ENCODE results near the gene TRIM63. TPM values are rescaled to one million over a fixed set of nuclear protein-coding genes. Genes with fewer than 3 reads are reported as not detected.

Gene TRIM63
- total and polyA plus RNA-seq, 9 of the 15 experiments (the other 6 are each of a cell fraction or from before 2014, with no cell fraction given), result 0.08 to 0.57 (median 0.36) TPM

DNA sequence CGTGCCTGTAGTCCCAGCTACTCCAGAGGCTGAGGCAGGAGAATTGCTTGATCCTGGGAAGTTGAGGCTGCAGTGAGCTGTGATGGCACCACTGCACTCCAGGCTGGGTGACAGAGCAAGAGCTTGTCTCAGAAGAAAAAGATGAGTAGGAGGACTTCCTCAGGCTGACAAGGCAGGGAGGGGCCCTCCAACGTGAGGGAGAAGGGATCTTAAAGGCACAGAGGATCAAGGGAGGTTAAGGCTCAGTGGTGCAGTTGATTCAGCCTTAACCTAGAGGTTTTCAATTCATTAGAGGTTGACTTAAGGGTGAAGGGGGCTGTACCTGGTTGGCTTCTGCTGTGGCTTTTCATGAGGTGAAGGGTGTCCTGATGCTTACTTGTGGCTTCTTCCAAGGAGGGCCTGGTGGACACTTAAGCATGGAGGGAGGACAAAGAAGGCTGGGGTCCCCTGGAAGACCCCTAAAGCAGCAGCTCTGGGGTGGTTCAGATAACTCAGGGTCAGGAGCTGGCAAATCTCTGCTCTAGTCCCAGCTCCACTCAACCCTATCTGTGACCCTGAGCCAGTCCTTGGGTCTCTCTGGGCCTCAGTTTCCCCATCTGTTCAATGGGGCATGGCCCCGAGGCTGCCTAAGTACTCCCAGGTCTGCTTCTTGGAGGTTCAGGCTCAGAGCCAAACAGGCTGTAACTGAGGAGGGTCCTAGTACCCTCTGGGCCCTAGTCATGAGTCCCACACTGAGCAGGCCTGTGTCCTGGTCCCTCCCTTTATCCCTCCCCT, 39.5 kb downstream of the TRIM63 start (continued):
- TF ChIP-seq, protein P1, sequence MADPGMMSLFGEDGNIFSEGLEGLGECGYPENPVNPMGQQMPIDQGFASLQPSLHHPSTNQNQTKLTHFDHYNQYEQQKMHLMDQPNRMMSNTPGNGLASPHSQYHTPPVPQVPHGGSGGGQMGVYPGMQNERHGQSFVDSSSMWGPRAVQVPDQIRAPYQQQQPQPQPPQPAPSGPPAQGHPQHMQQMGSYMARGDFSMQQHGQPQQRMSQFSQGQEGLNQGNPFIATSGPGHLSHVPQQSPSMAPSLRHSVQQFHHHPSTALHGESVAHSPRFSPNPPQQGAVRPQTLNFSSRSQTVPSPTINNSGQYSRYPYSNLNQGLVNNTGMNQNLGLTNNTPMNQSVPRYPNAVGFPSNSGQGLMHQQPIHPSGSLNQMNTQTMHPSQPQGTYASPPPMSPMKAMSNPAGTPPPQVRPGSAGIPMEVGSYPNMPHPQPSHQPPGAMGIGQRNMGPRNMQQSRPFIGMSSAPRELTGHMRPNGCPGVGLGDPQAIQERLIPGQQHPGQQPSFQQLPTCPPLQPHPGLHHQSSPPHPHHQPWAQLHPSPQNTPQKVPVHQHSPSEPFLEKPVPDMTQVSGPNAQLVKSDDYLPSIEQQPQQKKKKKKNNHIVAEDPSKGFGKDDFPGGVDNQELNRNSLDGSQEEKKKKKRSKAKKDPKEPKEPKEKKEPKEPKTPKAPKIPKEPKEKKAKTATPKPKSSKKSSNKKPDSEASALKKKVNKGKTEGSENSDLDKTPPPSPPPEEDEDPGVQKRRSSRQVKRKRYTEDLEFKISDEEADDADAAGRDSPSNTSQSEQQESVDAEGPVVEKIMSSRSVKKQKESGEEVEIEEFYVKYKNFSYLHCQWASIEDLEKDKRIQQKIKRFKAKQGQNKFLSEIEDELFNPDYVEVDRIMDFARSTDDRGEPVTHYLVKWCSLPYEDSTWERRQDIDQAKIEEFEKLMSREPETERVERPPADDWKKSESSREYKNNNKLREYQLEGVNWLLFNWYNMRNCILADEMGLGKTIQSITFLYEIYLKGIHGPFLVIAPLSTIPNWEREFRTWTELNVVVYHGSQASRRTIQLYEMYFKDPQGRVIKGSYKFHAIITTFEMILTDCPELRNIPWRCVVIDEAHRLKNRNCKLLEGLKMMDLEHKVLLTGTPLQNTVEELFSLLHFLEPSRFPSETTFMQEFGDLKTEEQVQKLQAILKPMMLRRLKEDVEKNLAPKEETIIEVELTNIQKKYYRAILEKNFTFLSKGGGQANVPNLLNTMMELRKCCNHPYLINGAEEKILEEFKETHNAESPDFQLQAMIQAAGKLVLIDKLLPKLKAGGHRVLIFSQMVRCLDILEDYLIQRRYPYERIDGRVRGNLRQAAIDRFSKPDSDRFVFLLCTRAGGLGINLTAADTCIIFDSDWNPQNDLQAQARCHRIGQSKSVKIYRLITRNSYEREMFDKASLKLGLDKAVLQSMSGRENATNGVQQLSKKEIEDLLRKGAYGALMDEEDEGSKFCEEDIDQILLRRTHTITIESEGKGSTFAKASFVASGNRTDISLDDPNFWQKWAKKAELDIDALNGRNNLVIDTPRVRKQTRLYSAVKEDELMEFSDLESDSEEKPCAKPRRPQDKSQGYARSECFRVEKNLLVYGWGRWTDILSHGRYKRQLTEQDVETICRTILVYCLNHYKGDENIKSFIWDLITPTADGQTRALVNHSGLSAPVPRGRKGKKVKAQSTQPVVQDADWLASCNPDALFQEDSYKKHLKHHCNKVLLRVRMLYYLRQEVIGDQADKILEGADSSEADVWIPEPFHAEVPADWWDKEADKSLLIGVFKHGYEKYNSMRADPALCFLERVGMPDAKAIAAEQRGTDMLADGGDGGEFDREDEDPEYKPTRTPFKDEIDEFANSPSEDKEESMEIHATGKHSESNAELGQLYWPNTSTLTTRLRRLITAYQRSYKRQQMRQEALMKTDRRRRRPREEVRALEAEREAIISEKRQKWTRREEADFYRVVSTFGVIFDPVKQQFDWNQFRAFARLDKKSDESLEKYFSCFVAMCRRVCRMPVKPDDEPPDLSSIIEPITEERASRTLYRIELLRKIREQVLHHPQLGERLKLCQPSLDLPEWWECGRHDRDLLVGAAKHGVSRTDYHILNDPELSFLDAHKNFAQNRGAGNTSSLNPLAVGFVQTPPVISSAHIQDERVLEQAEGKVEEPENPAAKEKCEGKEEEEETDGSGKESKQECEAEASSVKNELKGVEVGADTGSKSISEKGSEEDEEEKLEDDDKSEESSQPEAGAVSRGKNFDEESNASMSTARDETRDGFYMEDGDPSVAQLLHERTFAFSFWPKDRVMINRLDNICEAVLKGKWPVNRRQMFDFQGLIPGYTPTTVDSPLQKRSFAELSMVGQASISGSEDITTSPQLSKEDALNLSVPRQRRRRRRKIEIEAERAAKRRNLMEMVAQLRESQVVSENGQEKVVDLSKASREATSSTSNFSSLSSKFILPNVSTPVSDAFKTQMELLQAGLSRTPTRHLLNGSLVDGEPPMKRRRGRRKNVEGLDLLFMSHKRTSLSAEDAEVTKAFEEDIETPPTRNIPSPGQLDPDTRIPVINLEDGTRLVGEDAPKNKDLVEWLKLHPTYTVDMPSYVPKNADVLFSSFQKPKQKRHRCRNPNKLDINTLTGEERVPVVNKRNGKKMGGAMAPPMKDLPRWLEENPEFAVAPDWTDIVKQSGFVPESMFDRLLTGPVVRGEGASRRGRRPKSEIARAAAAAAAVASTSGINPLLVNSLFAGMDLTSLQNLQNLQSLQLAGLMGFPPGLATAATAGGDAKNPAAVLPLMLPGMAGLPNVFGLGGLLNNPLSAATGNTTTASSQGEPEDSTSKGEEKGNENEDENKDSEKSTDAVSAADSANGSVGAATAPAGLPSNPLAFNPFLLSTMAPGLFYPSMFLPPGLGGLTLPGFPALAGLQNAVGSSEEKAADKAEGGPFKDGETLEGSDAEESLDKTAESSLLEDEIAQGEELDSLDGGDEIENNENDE (IDR thresholded peaks at IDR 0.05; ENCODE audit: low read depth, low read length), result no peak
- no peak for TF ChIP-seq BRD4 (IDR thresholded peaks at IDR 0.05)
- TF ChIP-seq MTA3 (IDR thresholded peaks at IDR 0.05; ENCODE audit: borderline replicate concordance), result peak; percentile 40; the same call in 1 of the 2 replicates
- TF ChIP-seq ZFP36 (IDR thresholded peaks at IDR 0.05; ENCODE audit: low read depth, low read length, partially characterized antibody), result no peak
- peak; percentile 71 for TF ChIP-seq SPI1 (IDR thresholded peaks at IDR 0.05; ENCODE audit: borderline replicate concordance, low read depth, low read length)
- TF ChIP-seq POU5F1 (IDR thresholded peaks at IDR 0.05; ENCODE audit: borderline replicate concordance, low read depth, low read length, partially characterized antibody), result no peak
- peak; percentile 89 for TF ChIP-seq ZNF184 (CRISPR knock-in tag; IDR thresholded peaks at IDR 0.05)
- TF ChIP-seq MAFF (IDR thresholded peaks at IDR 0.05; ENCODE audit: low read length), result no peak
- TF ChIP-seq NFE2L1 (tag; IDR thresholded peaks at IDR 0.05; ENCODE audit: borderline replicate concordance, low read depth), result no peak
- TF ChIP-seq, protein P2, sequence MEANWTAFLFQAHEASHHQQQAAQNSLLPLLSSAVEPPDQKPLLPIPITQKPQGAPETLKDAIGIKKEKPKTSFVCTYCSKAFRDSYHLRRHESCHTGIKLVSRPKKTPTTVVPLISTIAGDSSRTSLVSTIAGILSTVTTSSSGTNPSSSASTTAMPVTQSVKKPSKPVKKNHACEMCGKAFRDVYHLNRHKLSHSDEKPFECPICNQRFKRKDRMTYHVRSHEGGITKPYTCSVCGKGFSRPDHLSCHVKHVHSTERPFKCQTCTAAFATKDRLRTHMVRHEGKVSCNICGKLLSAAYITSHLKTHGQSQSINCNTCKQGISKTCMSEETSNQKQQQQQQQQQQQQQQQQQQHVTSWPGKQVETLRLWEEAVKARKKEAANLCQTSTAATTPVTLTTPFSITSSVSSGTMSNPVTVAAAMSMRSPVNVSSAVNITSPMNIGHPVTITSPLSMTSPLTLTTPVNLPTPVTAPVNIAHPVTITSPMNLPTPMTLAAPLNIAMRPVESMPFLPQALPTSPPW (CRISPR knock-in tag; IDR thresholded peaks at IDR 0.05), result peak; percentile 31; the same call in 1 of the 2 replicates
- no peak for TF ChIP-seq XRCC4 (IDR thresholded peaks at IDR 0.05; ENCODE audit: extremely low read depth, insufficient read depth, insufficient read length)
- TF ChIP-seq TAL1 (IDR thresholded peaks at IDR 0.05), result no peak
- TF ChIP-seq PRMT5 (CRISPR knock-in tag; IDR thresholded peaks at IDR 0.05), result no peak
- TF ChIP-seq BMI1 (IDR thresholded peaks at IDR 0.05; ENCODE audit: low read length), result no peak
- TF ChIP-seq GTF2F1 (IDR thresholded peaks at IDR 0.05; ENCODE audit: low read depth, low read length), result no peak
- peak; percentile 58 for TF ChIP-seq RBM25 (IDR thresholded peaks at IDR 0.05; ENCODE audit: low read depth, low read length, severe bottlenecking)
